ENCODE data around the gene GLI3. TPM values are rescaled to one million over a fixed set of nuclear protein-coding genes. Genes with fewer than 3 reads are reported as not detected.

Gene GLI3
- total RNA-seq, 1 donor from 2014 or later = 3.3 TPM

- intact Hi-C loops (cut with DNase I) = no loop called here
- DNase-seq = no peak
- ATAC-seq (ENCODE audit: poor library complexity) = no peak
Observed at GRCh38 chr7:42238709-42239366, 1.8 kb upstream of the GLI3 start.

GRCh38 chr7:42237811-42238541 lies 967 bp upstream of the GLI3 start:
- peak; percentile 51 for ATAC-seq (ENCODE audit: poor library complexity)
- peak; percentile 83 for DNase-seq
- intact Hi-C loops (cut with DNase I) = no loop called here

- intact Hi-C loops (cut with DNase I) = no loop called here
- peak; percentile 47 for ATAC-seq (ENCODE audit: poor library complexity)
- DNase-seq = peak; percentile 61
Observed at GRCh38 chr7:42236266-42236975, 588 bp downstream of the GLI3 start.

- intact Hi-C loops (cut with DNase I) = no loop called here
- ATAC-seq (ENCODE audit: poor library complexity) (no peak), DNase-seq (no peak)
Observed at GRCh38 chr7:42235741-42236161, 1.3 kb downstream of the GLI3 start.

- intact Hi-C loops (cut with DNase I) = no loop called here
- ATAC-seq (ENCODE audit: poor library complexity) (no peak), DNase-seq (no peak)
Observed at GRCh38 chr7:42234736-42235135, 2.3 kb downstream of the GLI3 start.

- intact Hi-C loops (cut with DNase I) = no loop called here
- DNase-seq (no peak), ATAC-seq (ENCODE audit: poor library complexity) (no peak)
Observed at GRCh38 chr7:42233695-42234331, 3.2 kb downstream of the GLI3 start.

GRCh38 chr7:42233171-42233570 lies 3.8 kb downstream of the GLI3 start:
- intact Hi-C loops (cut with DNase I) = no loop called here

GRCh38 chr7:42232275-42232674 lies 4.7 kb downstream of the GLI3 start:
- intact Hi-C loops (cut with DNase I) = no loop called here
- ATAC-seq (ENCODE audit: poor library complexity) (no peak), DNase-seq (no peak)

More at GRCh38 chr7:42233171-42233570, 3.8 kb downstream of the GLI3 start:
- no peak for DNase-seq
- ATAC-seq (ENCODE audit: poor library complexity) = no peak

- intact Hi-C loops (cut with DNase I) = no loop called here
- DNase-seq (no peak), ATAC-seq (ENCODE audit: poor library complexity) (no peak)
Observed at GRCh38 chr7:42231043-42231787, 5.8 kb downstream of the GLI3 start.

- intact Hi-C loops (cut with DNase I) = no loop called here
- ATAC-seq (ENCODE audit: poor library complexity) (peak; percentile 88), DNase-seq (peak; percentile 59)
Observed at GRCh38 chr7:42227936-42228591, 8.9 kb downstream of the GLI3 start.

GRCh38 chr7:42227541-42227935 lies 9.5 kb downstream of the GLI3 start:
- intact Hi-C loops (cut with DNase I) = no loop called here
- ATAC-seq (ENCODE audit: poor library complexity) = no peak
- no peak for DNase-seq

GRCh38 chr7:42227021-42227420 lies 10.0 kb downstream of the GLI3 start:
- ATAC-seq (ENCODE audit: poor library complexity) (no peak), DNase-seq (no peak)
- intact Hi-C loops (cut with DNase I) = no loop called here

- DNase-seq = no peak
- intact Hi-C loops (cut with DNase I) = no loop called here
- no peak for ATAC-seq (ENCODE audit: poor library complexity)
Observed at GRCh38 chr7:42226354-42226941, 10.6 kb downstream of the GLI3 start.

GRCh38 chr7:42224391-42225003 lies 12.5 kb downstream of the GLI3 start:
- ATAC-seq (ENCODE audit: poor library complexity) = no peak
- intact Hi-C loops (cut with DNase I) = no loop called here
- no peak for DNase-seq

- ATAC-seq (ENCODE audit: poor library complexity) = no peak
- DNase-seq = no peak
- intact Hi-C loops (cut with DNase I) = no loop called here
Observed at GRCh38 chr7:42222891-42223290, 14.1 kb downstream of the GLI3 start.

GRCh38 chr7:42222125-42222524 lies 14.9 kb downstream of the GLI3 start:
- ATAC-seq (ENCODE audit: poor library complexity) = no peak
- intact Hi-C loops (cut with DNase I) = no loop called here
- no peak for DNase-seq

GRCh38 chr7:42221304-42221703 lies 15.7 kb downstream of the GLI3 start:
- ATAC-seq (ENCODE audit: poor library complexity) (no peak), DNase-seq (no peak)
- intact Hi-C loops (cut with DNase I) = no loop called here
